ENCODE results near the gene RNU6-9.

Gene RNU6-9

GRCh38 chr19:899336-900042 lies 6.2 kb downstream of the RNU6-9 start:
- Histone ChIP-seq H3K9ac (ENCODE audit: low read depth, low read length) (no peak overlapping the region), H3K4me3 (ENCODE audit: low read depth in 1 of 2, low read length in 2 of 2) (no peak overlapping the region), H3K27me3 (ENCODE audit: insufficient read depth, low read length, poor library complexity) (no peaks in the 10 kb centered on the region), H2AFZ (ENCODE audit: low read depth, low read length) (no peak overlapping the region), H3K27ac (ENCODE audit: low read length) (no peak overlapping the region), H3K4me2 (ENCODE audit: insufficient read depth, low read length) (no peak overlapping the region), H3K36me3 (ENCODE audit: insufficient read depth, low read length) (peaks cover 31% of the 10 kb centered on the region), H3K79me2 (ENCODE audit: insufficient read depth, low read length) (peaks cover 7% of the 10 kb centered on the region), H3K9me3 (ENCODE audit: insufficient read depth, low read length, severe bottlenecking) (no peaks in the 10 kb centered on the region), H4K20me1 (ENCODE audit: insufficient read depth, low read length) (peaks cover 15% of the 10 kb centered on the region; the same call in 1 of the 2 replicates), H3K4me1 (ENCODE audit: insufficient read depth, low read length) (peaks cover 1% of the 10 kb centered on the region; the same call in 1 of the 2 replicates)
- no peak for TF ChIP-seq EZH2 (IDR thresholded peaks at IDR 0.05; ENCODE audit: borderline replicate concordance, low read depth, low read length, severe bottlenecking)
- no peak for TF ChIP-seq CTCF (IDR thresholded peaks at IDR 0.05; ENCODE audit: borderline replicate concordance, extremely low read depth, low read length, poor library complexity, severe bottlenecking)
- DNase-seq (no peak), ATAC-seq (ENCODE audit: insufficient read depth, low read depth) (no peak)

- Histone ChIP-seq H3K79me2 (ENCODE audit: insufficient read depth, low read length) (peaks cover 7% of the 10 kb centered on the region), H3K4me2 (ENCODE audit: insufficient read depth, low read length) (no peak overlapping the region), H3K27me3 (ENCODE audit: insufficient read depth, low read length, poor library complexity) (no peaks in the 10 kb centered on the region), H3K4me3 (ENCODE audit: low read depth in 1 of 2, low read length in 2 of 2) (no peak overlapping the region), H4K20me1 (ENCODE audit: insufficient read depth, low read length) (peaks cover 15% of the 10 kb centered on the region; the same call in 1 of the 2 replicates), H3K27ac (ENCODE audit: low read length) (no peak overlapping the region), H3K9ac (ENCODE audit: low read depth, low read length) (no peak overlapping the region), H3K4me1 (ENCODE audit: insufficient read depth, low read length) (no peaks in the 10 kb centered on the region), H3K36me3 (ENCODE audit: insufficient read depth, low read length) (peaks cover 31% of the 10 kb centered on the region), H3K9me3 (ENCODE audit: insufficient read depth, low read length, severe bottlenecking) (no peaks in the 10 kb centered on the region), H2AFZ (ENCODE audit: low read depth, low read length) (no peak overlapping the region)
- DNase-seq (no peak), ATAC-seq (ENCODE audit: insufficient read depth, low read depth) (no peak)
- no peak for TF ChIP-seq EZH2 (IDR thresholded peaks at IDR 0.05; ENCODE audit: borderline replicate concordance, low read depth, low read length, severe bottlenecking)
- TF ChIP-seq CTCF (IDR thresholded peaks at IDR 0.05; ENCODE audit: borderline replicate concordance, extremely low read depth, low read length, poor library complexity, severe bottlenecking): no peak
Measured at GRCh38 chr19:900043-900301, 6.7 kb downstream of the RNU6-9 start.

GRCh38 chr19:900302-901111 lies 7.2 kb downstream of the RNU6-9 start:
- ATAC-seq (ENCODE audit: insufficient read depth, low read depth) (peak; percentile 63), DNase-seq (peak; percentile 52)
- TF ChIP-seq EZH2 (IDR thresholded peaks at IDR 0.05; ENCODE audit: borderline replicate concordance, low read depth, low read length, severe bottlenecking): no peak
- no peak for TF ChIP-seq CTCF (IDR thresholded peaks at IDR 0.05; ENCODE audit: borderline replicate concordance, extremely low read depth, low read length, poor library complexity, severe bottlenecking)
- no peak overlapping the region for H3K4me2 ChIP-seq (ENCODE audit: insufficient read depth, low read length)
- H3K79me2 ChIP-seq (ENCODE audit: insufficient read depth, low read length): peaks cover 7% of the 10 kb centered on the region
- H3K9ac ChIP-seq (ENCODE audit: low read depth, low read length): no peak overlapping the region
- peaks cover 31% of the 10 kb centered on the region for H3K36me3 ChIP-seq (ENCODE audit: insufficient read depth, low read length)
- H3K4me3 ChIP-seq (ENCODE audit: low read depth in 1 of 2, low read length in 2 of 2): no peak overlapping the region
- H3K27ac ChIP-seq (ENCODE audit: low read length): no peak overlapping the region
- no peaks in the 10 kb centered on the region for H3K27me3 ChIP-seq (ENCODE audit: insufficient read depth, low read length, poor library complexity)
- no peaks in the 10 kb centered on the region for H3K9me3 ChIP-seq (ENCODE audit: insufficient read depth, low read length, severe bottlenecking)
- H3K4me1 ChIP-seq (ENCODE audit: insufficient read depth, low read length): no peaks in the 10 kb centered on the region
- peaks cover 15% of the 10 kb centered on the region; the same call in 1 of the 2 replicates for H4K20me1 ChIP-seq (ENCODE audit: insufficient read depth, low read length)
- H2AFZ ChIP-seq (ENCODE audit: low read depth, low read length): no peak overlapping the region

Measured in DND-41 (cell line).